Mucosa of gallbladder (tissue), 1 donor: ENCODE data around the gene TMEM19. TPM values are rescaled to one million over a fixed set of nuclear protein-coding genes. Genes with fewer than 3 reads are reported as not detected.
A peak's percentile ranks its signal among the peaks of the same experiment; 100 is the strongest.

Experiments used
- DNase-seq: peaks from one replicate; pipeline ENCODE4 v3.0.0-alpha.2; 2020; ENCODE audit warnings: low spot score
- total RNA-seq: library from RNA; stranded (reverse); gene quantifications from one replicate; pipeline ENCODE4 v1.2.1, GENCODE V29; 2021
- donor health status: DM: no; HTN: no; CAD: no.

TMEM19 gene
- total RNA-seq, 1 donor from 2014 or later, result 46.0 TPM

DNA sequence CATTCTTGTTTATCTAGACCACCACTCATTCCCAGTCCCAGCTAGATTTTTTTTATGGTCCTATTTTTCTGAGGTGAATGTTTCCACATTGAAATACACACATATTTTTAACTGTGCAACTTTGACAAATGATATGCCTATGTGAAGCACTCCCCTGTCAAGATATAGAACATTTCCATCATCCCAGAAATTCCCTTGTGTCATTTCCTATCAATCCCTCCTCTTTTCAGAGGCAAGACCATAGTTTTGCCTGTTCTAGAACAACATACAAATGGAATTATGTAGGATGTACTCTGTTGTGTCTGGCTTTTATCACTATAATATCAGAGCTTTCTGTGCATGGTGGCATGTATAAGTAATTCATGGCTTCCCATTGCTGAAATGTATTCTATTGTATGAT is 32.7 kb downstream of the TMEM19 start:
- DNase-seq, result no peak

DNA sequence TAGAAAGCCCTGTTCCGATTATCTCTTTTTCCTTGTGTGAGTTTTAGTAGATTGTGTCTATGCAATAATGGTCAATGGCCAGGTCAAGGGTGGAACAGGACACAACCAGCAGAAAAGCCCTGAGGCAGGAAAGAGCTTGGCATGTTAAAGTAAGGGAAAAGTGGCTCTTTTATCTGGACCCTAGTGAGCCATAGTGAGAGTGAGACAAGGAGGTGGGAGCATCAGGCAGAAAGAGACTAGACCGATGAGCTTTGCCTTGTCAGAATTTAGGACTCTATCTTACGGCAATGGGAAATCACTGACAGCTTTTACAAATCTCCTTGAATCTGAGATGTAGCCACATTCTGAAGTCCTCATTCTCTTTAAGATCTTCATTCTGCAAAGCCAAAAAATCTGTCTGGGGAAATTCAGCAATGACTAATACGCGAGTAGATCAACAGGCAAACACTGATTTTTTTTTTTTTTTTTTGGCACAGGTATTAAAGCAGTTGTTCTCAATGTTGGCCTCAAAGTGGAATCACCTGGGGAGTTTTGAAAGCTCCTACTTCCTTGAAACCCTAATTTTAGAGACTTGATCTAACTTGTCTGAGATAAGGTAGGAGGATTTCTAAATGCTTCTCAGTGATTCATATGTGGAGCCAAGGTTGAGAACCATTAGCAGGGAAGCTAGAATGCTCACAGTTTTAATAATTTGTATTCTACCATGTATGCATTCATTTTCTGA is 33.9 kb downstream of the TMEM19 start:
- no peak for DNase-seq

DNA sequence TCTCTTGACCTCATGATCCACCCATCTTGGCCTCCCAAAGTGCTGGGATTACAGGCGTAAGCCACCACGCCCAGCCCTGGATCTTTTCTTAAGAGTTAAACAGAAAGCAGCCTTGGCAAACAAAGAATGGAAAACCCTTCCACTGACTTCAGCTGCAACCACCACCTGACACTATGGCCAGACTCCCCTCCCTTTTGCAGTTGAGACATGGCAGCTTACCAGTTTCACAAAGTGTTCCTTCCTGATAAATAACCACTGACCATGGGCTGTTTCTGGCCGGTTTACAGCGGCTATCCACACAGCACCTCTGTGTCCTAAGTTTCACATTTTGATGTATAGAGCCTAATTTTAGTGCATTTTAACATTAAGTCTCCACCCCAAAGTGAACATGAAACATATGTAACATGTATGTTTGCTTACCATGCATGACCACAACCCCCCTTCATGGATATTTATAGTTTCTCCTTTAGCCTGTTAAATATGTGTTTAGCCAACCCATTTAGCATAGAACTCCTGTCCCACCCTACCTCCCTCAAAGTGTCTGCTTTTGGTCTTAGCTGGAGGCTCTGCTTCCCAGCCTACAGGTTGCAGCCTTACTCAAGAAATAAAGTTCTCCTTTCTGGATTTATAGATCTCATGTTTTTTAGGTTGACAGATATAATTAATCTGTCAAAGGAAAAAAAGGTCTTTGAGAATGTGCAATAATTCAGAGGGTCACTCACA is 36.1 kb downstream of the TMEM19 start:
- no peak for DNase-seq

DNA sequence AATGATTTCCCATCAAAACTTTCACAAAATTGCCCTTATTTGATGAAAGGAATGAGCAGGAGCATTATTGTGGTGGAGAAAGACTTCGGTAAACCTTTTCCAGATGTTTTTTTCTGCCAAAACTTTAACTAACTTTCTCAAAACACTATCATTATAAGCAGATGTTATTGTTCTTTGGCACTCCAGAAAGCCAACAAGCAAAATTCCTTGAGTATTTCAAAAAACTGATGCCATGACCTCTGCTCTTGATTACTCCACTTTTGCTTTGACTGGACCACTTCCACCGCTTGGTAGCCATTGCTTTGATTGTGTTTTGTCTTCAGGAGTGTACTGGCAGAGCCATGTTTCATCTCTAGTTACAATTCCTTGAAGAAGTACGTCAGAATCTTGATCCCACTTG is 39.1 kb downstream of the TMEM19 start:
- no peak for DNase-seq

DNA sequence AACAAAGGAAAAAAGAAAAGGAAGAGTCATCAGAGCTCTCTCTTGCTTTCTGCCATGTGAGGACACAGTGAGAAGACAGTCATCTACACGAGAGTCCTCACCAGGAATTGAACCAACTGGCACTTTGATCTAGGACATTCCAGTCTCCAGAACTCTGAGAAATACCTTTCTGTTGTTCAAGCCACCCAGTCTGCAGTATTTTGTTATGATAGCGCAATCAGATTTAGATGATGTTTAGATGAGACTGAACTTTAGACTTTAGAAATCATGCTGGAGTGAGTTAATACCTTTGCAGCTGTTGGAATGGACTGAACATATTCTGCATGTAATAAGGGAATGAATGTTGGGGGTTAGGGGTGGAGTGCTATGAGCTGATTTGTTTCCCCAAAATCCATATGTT is 40.7 kb downstream of the TMEM19 start:
- no peak for DNase-seq

DNA sequence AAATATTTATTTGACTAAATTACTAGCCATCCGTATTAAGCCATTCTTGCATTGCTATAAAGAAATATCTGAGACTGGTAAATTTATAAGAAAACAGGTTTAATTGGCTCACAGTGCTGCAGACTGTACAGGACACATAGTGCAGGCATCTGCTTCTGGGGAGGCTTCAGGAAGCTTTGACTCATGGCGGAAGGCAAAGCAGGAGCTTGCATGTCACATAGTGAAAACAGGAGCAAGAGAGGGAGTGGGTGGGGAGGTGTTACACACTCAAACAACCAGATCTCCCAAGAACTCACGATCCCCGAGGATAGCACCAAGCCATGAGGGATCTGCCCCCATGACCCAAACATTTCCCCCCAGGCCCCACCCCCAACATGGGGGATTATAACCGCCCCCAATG is 42.1 kb downstream of the TMEM19 start:
- DNase-seq, result no peak

DNA sequence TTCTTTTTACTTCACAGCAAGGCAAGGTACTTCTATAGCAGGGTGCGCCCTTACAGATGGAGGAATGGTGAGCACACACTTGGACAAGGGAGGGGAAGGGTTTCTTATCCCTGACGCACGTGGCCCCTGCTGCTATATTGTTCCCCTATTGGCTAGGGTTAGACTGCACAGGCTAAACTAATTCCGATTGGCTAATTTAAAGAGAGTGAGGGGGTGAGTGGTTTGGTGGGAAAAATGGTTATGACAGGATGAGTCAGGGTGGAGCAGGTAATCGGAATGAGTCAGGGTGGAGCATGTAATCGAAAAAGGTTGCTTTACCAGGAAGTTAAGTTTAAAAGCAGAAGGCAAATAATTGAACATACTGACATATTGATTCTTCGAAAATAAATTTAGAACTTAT is 45.1 kb downstream of the TMEM19 start:
- no peak for DNase-seq

DNA sequence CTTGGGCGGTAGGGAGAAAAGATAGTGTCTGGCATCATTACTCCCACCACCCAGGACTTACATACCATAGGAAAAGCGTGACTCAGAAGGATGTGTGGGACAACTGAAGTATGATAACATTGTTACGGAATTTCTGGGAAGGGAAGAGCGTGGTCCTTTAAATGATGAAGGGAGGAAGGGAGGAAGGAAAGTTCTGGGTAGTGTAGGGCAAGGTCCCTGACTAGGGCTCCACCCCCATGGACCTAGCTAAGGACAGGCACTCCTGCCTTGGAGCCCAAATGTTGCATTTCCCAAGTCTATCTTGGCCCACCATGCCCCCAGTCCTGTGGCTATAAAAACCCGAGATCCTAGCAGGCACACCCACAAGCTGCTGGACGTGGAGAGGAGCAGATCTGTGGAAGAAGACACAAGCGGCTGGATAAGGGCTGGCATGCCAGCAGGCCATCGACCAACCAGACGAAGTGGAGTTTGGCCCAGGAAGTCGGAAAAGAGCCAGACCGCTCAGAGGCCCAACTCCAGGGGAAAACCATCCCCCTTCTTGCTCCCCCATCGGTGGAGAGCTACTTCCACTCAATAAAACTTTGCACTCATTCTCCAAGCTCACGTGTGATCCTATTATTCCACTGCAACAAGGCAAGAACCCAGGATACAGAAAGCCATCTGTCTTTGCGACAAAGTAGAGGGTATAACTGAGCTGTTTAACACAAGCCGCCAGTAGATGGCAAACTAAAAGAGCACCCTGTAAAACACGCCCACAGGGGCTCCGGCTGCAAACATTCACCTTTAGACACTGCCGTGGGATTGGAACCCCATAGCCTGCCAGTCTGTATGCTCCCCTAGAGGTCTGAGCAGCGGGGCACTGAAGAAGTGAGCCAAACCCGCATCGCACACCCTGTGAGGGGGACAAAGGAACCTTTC is 45.8 kb downstream of the TMEM19 start:
- no peak for DNase-seq

DNA sequence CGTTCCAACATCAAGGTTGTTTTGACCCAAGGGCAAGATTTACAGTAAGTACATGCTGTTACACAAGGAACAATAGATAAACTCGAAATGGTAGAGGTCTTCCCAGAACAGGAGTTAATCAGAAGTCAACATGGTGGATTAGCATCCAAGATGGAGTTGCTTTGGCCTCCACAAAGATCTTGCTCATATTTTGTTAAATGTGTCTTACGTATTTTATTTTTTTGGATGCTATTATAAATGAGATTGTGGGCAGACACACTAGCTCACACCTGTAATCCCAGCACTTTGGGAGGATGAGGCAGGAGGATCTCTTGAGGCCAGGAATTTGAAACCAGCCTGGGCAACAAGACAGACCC is 46.5 kb downstream of the TMEM19 start:
- no peak for DNase-seq

DNA sequence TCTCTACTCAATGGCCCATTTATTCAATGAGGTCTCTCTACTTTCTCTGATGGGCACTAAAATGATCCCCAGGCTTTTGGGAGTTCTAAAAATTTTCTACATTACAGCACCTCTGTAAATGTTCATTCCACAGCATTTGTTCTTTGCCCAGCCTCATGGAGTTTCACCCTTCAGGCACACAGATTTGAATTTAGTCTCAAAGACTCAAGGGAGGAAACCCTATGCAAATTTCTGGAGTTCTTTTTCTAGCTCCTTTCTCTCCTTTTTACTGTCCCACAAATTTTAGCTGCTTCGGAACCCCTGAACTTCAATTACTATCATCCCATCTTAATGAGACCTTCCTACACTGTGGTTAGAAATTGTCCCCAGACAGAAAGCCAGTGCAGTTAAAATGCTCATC is 51.3 kb downstream of the TMEM19 start:
- no peak for DNase-seq

DNA sequence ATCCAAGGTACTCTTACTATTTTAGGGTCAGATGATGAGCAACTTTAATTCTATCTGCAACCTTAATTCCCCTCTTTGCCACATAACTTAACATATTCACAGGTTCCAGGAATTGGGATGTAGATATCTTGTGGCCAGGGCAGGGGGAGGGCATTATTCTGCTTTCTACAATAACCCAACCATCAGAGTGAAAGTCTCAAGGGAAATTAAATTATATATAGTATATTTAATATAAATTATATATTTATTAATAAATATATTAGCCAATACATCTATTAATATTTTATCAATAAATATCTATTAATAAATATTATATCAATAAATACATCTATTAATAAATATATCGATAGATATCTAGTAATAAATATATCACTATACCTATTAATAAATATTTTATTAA is 57.1 kb downstream of the TMEM19 start:
- no peak for DNase-seq

DNA sequence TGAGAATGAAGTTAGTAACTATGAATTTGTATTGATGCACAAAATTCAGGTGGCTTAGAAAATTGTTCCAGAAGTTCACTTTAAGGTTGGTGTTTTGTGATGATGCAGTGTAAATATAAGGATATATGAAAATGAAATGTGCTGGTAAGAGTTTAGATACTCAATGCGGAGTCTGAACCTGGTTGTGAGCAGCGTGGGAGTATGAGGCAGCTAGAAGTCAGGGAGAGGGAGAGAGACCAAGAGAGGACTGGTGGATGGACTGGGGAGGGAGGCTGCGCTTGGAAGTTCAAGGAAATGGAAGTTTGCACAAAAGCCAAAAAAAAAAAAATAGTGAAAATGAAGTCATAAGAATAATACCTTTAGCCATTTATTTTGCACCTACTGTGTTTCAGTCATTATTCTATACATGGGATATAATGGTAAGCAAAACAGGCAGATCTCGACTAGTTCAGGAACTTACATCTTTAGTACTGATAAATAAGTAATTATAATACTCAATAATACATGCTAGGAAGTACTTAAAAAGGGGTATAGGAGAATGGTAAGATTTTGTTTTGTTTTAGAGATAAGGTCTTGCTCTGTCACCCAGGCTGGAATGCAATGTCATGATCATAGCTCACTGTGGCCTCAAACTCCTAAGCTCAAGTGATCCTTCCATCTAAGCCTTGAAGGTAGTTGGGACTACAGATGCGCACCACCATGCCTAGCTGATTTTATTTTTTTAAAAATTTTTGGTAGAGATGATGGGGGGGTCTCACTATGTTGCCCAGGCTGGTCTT is 58.8 kb downstream of the TMEM19 start:
- DNase-seq, result no peak

DNA sequence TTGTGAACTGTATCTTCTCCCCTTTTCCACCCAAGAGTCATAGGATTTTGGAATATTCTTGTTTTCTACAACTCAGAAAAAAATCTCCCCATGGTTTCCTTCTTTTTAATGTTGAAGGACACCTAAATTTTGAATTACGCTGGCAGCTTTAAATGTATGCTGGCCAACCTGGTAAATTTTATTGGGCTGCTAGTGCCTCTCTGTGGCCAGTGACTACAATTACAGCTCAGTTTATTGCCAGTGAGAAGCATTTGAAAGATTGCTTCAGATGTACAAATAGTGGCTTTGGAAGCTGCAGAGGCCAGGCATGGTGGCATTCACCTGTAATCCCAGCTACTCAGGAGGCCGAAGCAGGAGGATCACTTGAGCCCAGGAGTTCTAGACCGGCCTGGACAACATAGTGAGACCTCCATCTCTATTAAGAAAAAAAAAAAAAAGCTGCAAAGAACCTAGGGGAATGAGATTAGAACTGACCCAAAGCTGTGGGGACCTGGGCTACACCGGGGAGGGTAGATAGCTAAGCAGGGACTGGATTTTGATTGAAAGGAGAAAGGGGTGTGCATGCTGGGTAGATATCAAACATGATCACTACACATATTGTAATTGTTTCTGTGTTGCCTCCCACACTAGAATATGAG is 61.2 kb downstream of the TMEM19 start:
- peak; percentile 40 for DNase-seq

DNA sequence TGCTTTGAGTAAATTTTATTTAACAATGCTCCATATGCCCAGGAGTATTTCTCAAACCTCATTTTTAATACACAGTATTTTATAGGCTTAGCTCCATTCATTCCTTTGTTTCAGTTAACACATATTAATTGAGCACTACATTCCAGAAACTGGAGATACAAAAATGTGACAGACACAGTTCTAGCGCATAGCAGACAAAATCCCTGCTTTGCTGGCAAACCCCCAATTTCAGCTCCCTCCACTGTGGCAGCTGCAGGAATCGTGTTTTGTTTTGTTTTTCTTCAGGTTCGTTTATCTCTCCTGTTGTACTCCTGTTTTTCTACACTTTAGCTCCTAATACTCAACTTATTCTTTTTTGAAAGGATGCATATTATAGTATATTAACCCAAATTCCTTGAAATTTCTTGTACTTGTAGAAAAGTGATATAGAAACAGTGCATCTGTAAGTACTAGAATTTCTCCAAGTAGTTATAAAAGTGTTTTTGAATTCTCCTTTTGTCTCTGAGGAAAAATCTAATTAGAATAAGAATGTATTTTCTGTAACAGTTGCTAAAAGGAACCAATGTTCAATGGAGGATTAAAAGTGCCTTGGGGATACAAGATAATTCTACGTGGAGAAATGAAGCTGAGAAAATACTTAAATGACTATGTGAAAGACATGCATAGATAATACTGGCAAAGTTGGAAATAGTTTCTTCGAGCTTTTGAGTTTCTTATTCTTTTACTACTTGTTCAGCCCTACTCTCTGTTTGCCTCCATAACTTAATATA is 62.4 kb downstream of the TMEM19 start:
- no peak for DNase-seq

DNA sequence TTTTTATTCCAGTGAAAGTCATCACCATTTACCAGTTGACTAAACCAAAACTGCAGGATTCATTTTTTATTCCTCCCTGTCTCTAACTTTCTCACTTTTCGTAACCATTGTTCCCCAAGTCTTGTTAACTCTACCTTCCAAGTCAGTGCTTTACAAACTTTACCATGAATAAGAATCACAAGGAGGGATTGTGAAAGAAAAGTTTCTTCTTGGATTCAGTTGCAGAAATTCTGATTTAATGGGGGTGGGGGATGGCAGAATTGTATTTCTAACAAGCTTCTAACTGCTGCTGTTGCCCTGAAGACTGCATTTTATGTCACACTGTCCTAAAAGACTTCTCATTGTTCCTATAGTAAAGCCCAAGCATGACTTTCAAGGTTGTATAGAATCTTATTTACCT is 63.8 kb downstream of the TMEM19 start:
- no peak for DNase-seq

DNA sequence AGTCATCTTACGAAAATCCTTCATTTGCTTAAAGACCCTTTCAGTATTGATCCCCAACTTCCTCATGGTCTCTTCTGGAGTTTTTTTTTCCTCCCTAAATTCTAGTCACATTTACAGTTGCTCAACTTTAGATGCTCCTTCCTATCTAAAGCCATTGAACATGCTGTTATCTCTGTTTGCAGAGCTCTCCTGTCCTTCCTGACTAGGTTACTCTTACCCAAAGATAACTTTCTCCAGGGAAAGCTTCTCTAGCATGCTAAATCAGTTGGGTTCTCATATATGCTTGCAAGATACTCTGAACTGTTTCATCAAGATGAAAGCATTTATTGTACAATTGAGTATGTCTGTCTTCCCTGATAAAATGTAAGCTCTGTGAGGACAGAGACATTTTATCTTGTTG is 67.0 kb downstream of the TMEM19 start:
- DNase-seq, result no peak
